HCT116 (cell line): ENCODE data around the gene ALDH8A1. TPM values are rescaled to one million over a fixed set of nuclear protein-coding genes. Genes with fewer than 3 reads are reported as not detected.

ENCODE experiments used
- ATAC-seq: fragments of 200-7000 bp; cut with Tn5 transposase; 2 replicates; pipeline ENCODE4 v1.9.1; 2020; ENCODE audit warnings: mild to moderate bottlenecking, moderate library complexity
- BruUV-seq: library from RNA; stranded (reverse); fragments of 400-500 nt; replicated peaks from 2 replicates; lab custom pipeline; 2021; lab: Mats Ljungman, UMichigan
- CTCF ChIA-PET: fragments of 300-600 bp; sonication (Branson Sonifier 250); formaldehyde crosslinking; loops from one replicate; lab custom pipeline; 2021; ENCODE audit warnings: antibody characterized with exemption; lab: Charles Lee
- POLR2A ChIA-PET: fragments of 300-600, 350-600 bp; sonication (Branson Sonifier 250); formaldehyde crosslinking; loops from one replicate; lab custom pipeline; 2021; ENCODE audit warnings: antibody characterized with exemption; lab: Charles Lee
- RAD21 ChIA-PET, 2 experiments: fragments of 300-600 bp; sonication (Branson Sonifier 250); formaldehyde crosslinking; loops; one replicate each; lab custom pipeline; 2023; ENCODE audit warnings: low total read pairs in 2 of 2; ENCODE audit not compliant: uncharacterized antibody in 2 of 2, unreplicated experiment in 2 of 2, low non-redundant PET in 1 of 2; lab: Charles Lee
- DNase-seq: peaks from one replicate; pipeline ENCODE4 v3.0.0-alpha.2; 2010; ENCODE audit warnings: low read depth, low spot score
- H2AFZ ChIP-seq: fragments of 200-600 bp; shearing (Covaris generic), sonication (generic); 2 replicates; pipeline ENCODE4 v1.6.1; 2017; ENCODE audit warnings: low read depth, mixed run types, mixed read lengths, antibody characterized with exemption, low read length; ENCODE audit not compliant: poor library complexity, severe bottlenecking
- H3K27ac ChIP-seq: 2 replicates; pipeline ENCODE4 v1.5.1; 2012; ENCODE audit warnings: low read depth, low read length
- H3K27me3 ChIP-seq: fragments of 200-600 bp; sonication (generic); 2 replicates; pipeline ENCODE4 v1.6.1; 2016; ENCODE audit warnings: mixed run types, low read length, mixed read lengths; ENCODE audit not compliant: insufficient read depth
- H3K36me3 ChIP-seq, 2 experiments: fragments of 200-500 bp in 1 of 2; fragments of 200-600 bp in 1 of 2; sonication (Bioruptor generic) in 1 of 2; sonication (generic) in 1 of 2; 2 replicates each; pipeline versions ENCODE4 v1.5.1 to v1.6.1; 2014 to 2016; ENCODE audit warnings: low read length in 2 of 2, inconsistent platforms in 1 of 2, mixed read lengths in 1 of 2, mixed run types in 1 of 2; ENCODE audit not compliant: insufficient read depth in 2 of 2, control insufficient read depth in 1 of 2
- H3K4me1 ChIP-seq, 2 experiments: fragments of 200-600 bp in 1 of 2; sonication (generic) in 1 of 2; 2 replicates each; pipeline versions ENCODE4 v1.5.1 to v1.6.1; 2012 to 2017; ENCODE audit warnings: low read length in 2 of 2, inconsistent platforms in 1 of 2, mild to moderate bottlenecking in 1 of 2, mixed read lengths in 1 of 2, mixed run types in 1 of 2, moderate library complexity in 1 of 2; ENCODE audit not compliant: insufficient read depth in 2 of 2, control insufficient read depth in 1 of 2
- H3K4me2 ChIP-seq: fragments of 200-600 bp; sonication (generic); 2 replicates; pipeline ENCODE4 v1.6.1; 2017; ENCODE audit warnings: mixed run types, low read length, mixed read lengths
- H3K4me3 ChIP-seq, 2 experiments: fragments of 200-600 bp in 1 of 2; sonication (generic) in 1 of 2; replicated peaks in 1 of 2; 2 replicates each; pipeline ENCODE4 v1.5.1; 2011 to 2016; ENCODE audit warnings: low read length in 2 of 2, control low read depth in 1 of 2, low read depth in 1 of 2, mild to moderate bottlenecking in 1 of 2, mixed read lengths in 1 of 2, mixed run types in 1 of 2
- H3K79me2 ChIP-seq: fragments of 200-600 bp; sonication (generic); 2 replicates; pipeline ENCODE4 v1.6.1; 2017; ENCODE audit warnings: mild to moderate bottlenecking, mixed run types, low read length, moderate library complexity, mixed read lengths; ENCODE audit not compliant: insufficient read depth
- H3K9ac ChIP-seq: fragments of 200-600 bp; sonication (generic); 2 replicates; pipeline ENCODE4 v1.6.1; 2016; ENCODE audit warnings: low read length, mixed read lengths
- H3K9me2 ChIP-seq: fragments of 200-600 bp; sonication (generic), shearing (Covaris generic); 2 replicates; pipeline ENCODE4 v1.6.1; 2017; ENCODE audit warnings: mixed run types, mild to moderate bottlenecking, moderate library complexity; ENCODE audit not compliant: insufficient read depth
- H3K9me3 ChIP-seq, 2 experiments: fragments of 200-500 bp in 1 of 2; fragments of 200-600 bp in 1 of 2; sonication (Bioruptor generic) in 1 of 2; sonication (generic) in 1 of 2; 2 replicates each; pipeline ENCODE4 v1.6.1; 2014 to 2017; ENCODE audit warnings: low read length in 2 of 2, mixed read lengths in 2 of 2, inconsistent platforms in 1 of 2, low read depth in 1 of 2, mild to moderate bottlenecking in 1 of 2, mixed run types in 1 of 2, moderate library complexity in 1 of 2; ENCODE audit not compliant: control insufficient read depth in 1 of 2, insufficient read depth in 1 of 2
- H4K20me1 ChIP-seq: fragments of 200-600 bp; sonication (generic), shearing (Covaris generic); 2 replicates; pipeline ENCODE4 v1.6.1; 2017; ENCODE audit warnings: mixed run types, mild to moderate bottlenecking, moderate library complexity; ENCODE audit not compliant: insufficient read depth
- CEBPB ChIP-seq: IDR thresholded peaks from 2 replicates; pipeline ENCODE4 v1.6.1; 2012; ENCODE audit warnings: low read depth
- EGR1 ChIP-seq: IDR thresholded peaks from 2 replicates; pipeline ENCODE4 v1.6.1; 2012; ENCODE audit warnings: low read depth
- ELF1 ChIP-seq: IDR thresholded peaks from 2 replicates; pipeline ENCODE4 v1.6.1; 2012; ENCODE audit warnings: low read depth, borderline replicate concordance
- EZH2 ChIP-seq: fragments of 200-600 bp; sonication (generic); IDR thresholded peaks from 2 replicates; pipeline ENCODE4 v1.6.1; 2017; ENCODE audit warnings: antibody characterized with exemption, mixed run types
- EZH2phosphoT487 ChIP-seq: fragments of 200-600 bp; IDR thresholded peaks from 2 replicates; pipeline ENCODE4 v1.6.1; 2018; ENCODE audit warnings: antibody characterized with exemption, borderline replicate concordance
- FOSL1 ChIP-seq: IDR thresholded peaks from 2 replicates; pipeline ENCODE4 v1.6.1; 2012; ENCODE audit warnings: low read depth
- POLR2A ChIP-seq: IDR thresholded peaks from 2 replicates; pipeline ENCODE4 v1.7.0; 2011; ENCODE audit warnings: borderline replicate concordance; ENCODE audit not compliant: insufficient read depth, insufficient read length; ENCODE audit errors: extremely low read depth
- POLR2AphosphoS5 ChIP-seq: IDR thresholded peaks from 2 replicates; pipeline ENCODE4 v1.6.1; 2011; ENCODE audit warnings: mild to moderate bottlenecking, low read depth, low read length, moderate library complexity
- RAD21 ChIP-seq: IDR thresholded peaks from 2 replicates; pipeline ENCODE4 v1.6.1; 2012; ENCODE audit warnings: low read depth, mild to moderate bottlenecking
- SIN3A ChIP-seq: IDR thresholded peaks from 2 replicates; pipeline ENCODE4 v1.6.1; 2012; ENCODE audit warnings: low read depth
- SRF ChIP-seq: IDR thresholded peaks from 2 replicates; pipeline ENCODE4 v1.6.1; 2012; ENCODE audit warnings: low read depth
- TCF7L2 ChIP-seq: IDR thresholded peaks from 2 replicates; pipeline ENCODE4 v1.7.0; 2011; ENCODE audit warnings: borderline replicate concordance, inconsistent platforms; ENCODE audit not compliant: insufficient read depth, insufficient read length; ENCODE audit errors: extremely low read depth
- ZFX ChIP-seq: fragments of 450-650 bp; IDR thresholded peaks from 2 replicates; pipeline ENCODE4 v1.6.1; 2017
- ZNF274 ChIP-seq: fragments of 200-500 bp; sonication (Bioruptor generic); IDR thresholded peaks from 2 replicates; pipeline ENCODE4 v1.6.1; 2014; ENCODE audit warnings: mild to moderate bottlenecking, low read depth, low read length, inconsistent platforms
- intact Hi-C: fragments of 100-400 bp; cut with micrococcal nuclease; formaldehyde crosslinking; loops from 2 replicates; pipeline ENCODE4 v1.10.0; 2022
- total RNA-seq: library from RNA; stranded (reverse); gene quantifications from one replicate; pipeline ENCODE4 v1.2.1, GENCODE V29; 2021; ENCODE audit not compliant: unreplicated experiment
- TF ChIP-seq, protein P1 (sequence below): IDR thresholded peaks from 2 replicates; pipeline ENCODE4 v1.6.1; 2011; ENCODE audit warnings: mild to moderate bottlenecking, low read length, moderate library complexity; ENCODE audit not compliant: insufficient replicate concordance; ENCODE audit errors: extremely low read depth
- TF ChIP-seq, protein P2 (sequence below): IDR thresholded peaks from 2 replicates; pipeline ENCODE4 v1.6.1; 2012
- TF ChIP-seq, protein P3 (sequence below): IDR thresholded peaks from 2 replicates; pipeline ENCODE4 v1.6.1; 2012; ENCODE audit warnings: low read depth
- TF ChIP-seq, protein P4 (sequence below): IDR thresholded peaks from 2 replicates; pipeline ENCODE4 v1.6.1; 2012

The ALDH8A1 gene
- total RNA-seq, 1 experiment from 2014 or later: 1.4 TPM

DNA sequence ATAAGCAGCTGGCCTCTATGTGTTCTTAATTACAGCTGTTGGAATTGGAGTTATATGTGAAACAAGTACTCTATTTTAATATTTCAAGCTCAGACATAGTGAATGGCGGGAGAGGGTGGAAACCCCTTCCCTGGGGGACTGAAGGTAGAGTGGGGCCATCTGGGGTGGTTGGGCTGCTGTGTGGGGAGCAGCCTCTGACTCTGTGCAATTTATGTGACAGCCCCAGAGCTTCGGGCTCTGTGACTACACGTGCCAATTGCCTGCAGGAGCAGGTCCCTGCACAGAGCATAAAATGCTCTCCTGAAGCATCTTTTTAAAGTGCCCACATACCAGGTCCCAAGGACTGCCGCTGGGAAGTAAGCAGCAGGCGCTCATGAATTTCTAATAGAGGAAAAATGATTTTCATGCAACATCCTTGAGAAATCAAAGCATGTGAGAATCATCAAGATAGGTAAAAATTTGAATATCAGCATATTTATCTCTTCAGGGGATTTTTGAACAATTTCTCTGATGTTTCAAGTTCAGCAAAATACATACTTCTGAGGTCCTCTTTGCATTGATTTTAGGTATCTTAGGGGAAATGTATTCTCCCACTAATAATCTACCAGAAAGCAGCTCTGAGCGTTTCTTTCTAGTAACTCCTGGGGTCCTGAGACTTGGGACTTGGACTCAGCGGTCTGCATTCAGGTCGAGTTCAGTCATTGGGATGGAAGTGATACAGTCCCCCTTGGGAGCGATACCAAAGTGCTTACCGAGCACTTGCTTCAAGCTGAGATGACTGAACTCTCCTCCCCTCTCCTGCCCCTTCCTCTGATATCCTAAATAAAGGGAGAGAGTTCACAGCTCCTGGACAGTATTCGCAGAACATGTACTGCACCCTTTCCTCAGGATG, 40.0 kb downstream of the ALDH8A1 start:
- ChIA-PET RAD21 (no interaction called here), CTCF (interaction anchor here (2.3 kb wide), 1 partner anchor 9 kb away, joined by 9 read pairs; no protein-coding TSS in a partner anchor), POLR2A (interaction anchor here (1.4 kb wide), 1 partner anchor 11 kb away, joined by 4 read pairs; no protein-coding TSS in a partner anchor)
- ATAC-seq (no peak), DNase-seq (no peak)
- no TSS peak for BruUV-seq
- Histone ChIP-seq H4K20me1 (no peaks in the 10 kb centered on the region), H3K27ac (no peak overlapping the region), H3K9me2 (no peaks in the 10 kb centered on the region), H3K4me2 (peak overlapping the region; percentile 69), H3K9me3 (no peaks in the 10 kb centered on the region), H2AFZ (no peak overlapping the region), H3K4me1 (peaks cover 12 to 30% of the 10 kb centered on the region in 2 experiments), H3K27me3 (no peaks in the 10 kb centered on the region)
- TF ChIP-seq, protein P1, sequence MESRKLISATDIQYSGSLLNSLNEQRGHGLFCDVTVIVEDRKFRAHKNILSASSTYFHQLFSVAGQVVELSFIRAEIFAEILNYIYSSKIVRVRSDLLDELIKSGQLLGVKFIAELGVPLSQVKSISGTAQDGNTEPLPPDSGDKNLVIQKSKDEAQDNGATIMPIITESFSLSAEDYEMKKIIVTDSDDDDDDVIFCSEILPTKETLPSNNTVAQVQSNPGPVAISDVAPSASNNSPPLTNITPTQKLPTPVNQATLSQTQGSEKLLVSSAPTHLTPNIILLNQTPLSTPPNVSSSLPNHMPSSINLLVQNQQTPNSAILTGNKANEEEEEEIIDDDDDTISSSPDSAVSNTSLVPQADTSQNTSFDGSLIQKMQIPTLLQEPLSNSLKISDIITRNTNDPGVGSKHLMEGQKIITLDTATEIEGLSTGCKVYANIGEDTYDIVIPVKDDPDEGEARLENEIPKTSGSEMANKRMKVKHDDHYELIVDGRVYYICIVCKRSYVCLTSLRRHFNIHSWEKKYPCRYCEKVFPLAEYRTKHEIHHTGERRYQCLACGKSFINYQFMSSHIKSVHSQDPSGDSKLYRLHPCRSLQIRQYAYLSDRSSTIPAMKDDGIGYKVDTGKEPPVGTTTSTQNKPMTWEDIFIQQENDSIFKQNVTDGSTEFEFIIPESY: no peak
- TF ChIP-seq EZH2 (no peak), SRF (no peak), POLR2AphosphoS5 (no peak), TCF7L2 (no peak), SIN3A (no peak), FOSL1 (no peak), RAD21 (no peak), ZFX (no peak), POLR2A (no peak), EGR1 (no peak), CEBPB (no peak), ZNF274 (no peak), EZH2phosphoT487 (no peak), ELF1 (no peak)
- TF ChIP-seq, protein P2, sequence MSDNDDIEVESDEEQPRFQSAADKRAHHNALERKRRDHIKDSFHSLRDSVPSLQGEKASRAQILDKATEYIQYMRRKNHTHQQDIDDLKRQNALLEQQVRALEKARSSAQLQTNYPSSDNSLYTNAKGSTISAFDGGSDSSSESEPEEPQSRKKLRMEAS: no peak
- TF ChIP-seq, protein P3, sequence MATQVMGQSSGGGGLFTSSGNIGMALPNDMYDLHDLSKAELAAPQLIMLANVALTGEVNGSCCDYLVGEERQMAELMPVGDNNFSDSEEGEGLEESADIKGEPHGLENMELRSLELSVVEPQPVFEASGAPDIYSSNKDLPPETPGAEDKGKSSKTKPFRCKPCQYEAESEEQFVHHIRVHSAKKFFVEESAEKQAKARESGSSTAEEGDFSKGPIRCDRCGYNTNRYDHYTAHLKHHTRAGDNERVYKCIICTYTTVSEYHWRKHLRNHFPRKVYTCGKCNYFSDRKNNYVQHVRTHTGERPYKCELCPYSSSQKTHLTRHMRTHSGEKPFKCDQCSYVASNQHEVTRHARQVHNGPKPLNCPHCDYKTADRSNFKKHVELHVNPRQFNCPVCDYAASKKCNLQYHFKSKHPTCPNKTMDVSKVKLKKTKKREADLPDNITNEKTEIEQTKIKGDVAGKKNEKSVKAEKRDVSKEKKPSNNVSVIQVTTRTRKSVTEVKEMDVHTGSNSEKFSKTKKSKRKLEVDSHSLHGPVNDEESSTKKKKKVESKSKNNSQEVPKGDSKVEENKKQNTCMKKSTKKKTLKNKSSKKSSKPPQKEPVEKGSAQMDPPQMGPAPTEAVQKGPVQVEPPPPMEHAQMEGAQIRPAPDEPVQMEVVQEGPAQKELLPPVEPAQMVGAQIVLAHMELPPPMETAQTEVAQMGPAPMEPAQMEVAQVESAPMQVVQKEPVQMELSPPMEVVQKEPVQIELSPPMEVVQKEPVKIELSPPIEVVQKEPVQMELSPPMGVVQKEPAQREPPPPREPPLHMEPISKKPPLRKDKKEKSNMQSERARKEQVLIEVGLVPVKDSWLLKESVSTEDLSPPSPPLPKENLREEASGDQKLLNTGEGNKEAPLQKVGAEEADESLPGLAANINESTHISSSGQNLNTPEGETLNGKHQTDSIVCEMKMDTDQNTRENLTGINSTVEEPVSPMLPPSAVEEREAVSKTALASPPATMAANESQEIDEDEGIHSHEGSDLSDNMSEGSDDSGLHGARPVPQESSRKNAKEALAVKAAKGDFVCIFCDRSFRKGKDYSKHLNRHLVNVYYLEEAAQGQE: no peak
- TF ChIP-seq, protein P4, sequence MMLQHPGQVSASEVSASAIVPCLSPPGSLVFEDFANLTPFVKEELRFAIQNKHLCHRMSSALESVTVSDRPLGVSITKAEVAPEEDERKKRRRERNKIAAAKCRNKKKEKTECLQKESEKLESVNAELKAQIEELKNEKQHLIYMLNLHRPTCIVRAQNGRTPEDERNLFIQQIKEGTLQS: no peak
- TF ChIP-seq, all 23 proteins: peak for 0
- intact Hi-C loops: no loop called here
- Histone ChIP-seq H3K9ac (peak overlapping the region; percentile 37), H3K36me3 (no peaks in the 10 kb centered on the region), H3K79me2 (no peaks in the 10 kb centered on the region), H3K4me3 (no peak overlapping the region)
